H1 (cell line): ENCODE data around the gene ARHGEF6.

Source experiments
- ATF3 ChIP-seq: IDR thresholded peaks from 2 replicates; pipeline ENCODE4 v1.6.1; 2011; ENCODE audit warnings: low read depth, mild to moderate bottlenecking, low read length; ENCODE audit not compliant: insufficient read depth
- CTCF ChIP-seq, 3 experiments: IDR thresholded peaks; 1 replicate in 2 of 3; 2 replicates in 1 of 3; pipeline versions ENCODE4 v1.5.1 to v1.6.1; 2011; ENCODE audit warnings: low read length in 3 of 3, mild to moderate bottlenecking in 3 of 3, inconsistent platforms in 2 of 3, low read depth in 1 of 3, moderate library complexity in 1 of 3; ENCODE audit not compliant: insufficient read depth in 1 of 3; ENCODE audit errors: control extremely low read depth in 1 of 3
- FOSL1 ChIP-seq: IDR thresholded peaks from 2 replicates; pipeline ENCODE4 v1.6.1; 2011; ENCODE audit warnings: mild to moderate bottlenecking, low read depth, low read length, moderate library complexity; ENCODE audit not compliant: insufficient read depth
- POLR2AphosphoS5 ChIP-seq: IDR thresholded peaks from 2 replicates; pipeline ENCODE4 v1.6.1; 2011; ENCODE audit warnings: low read depth, low read length
- RAD21 ChIP-seq, 2 experiments: IDR thresholded peaks in 1 of 2; conservative IDR thresholded peaks in 1 of 2; 2 replicates each; pipeline ENCODE4 v1.6.1; 2011; ENCODE audit warnings: low read depth in 2 of 2, low read length in 2 of 2, improper control_type of control experiment in 1 of 2, inconsistent platforms in 1 of 2, mild to moderate bottlenecking in 1 of 2, moderate library complexity in 1 of 2
- SAP30 ChIP-seq: fragments of 300-600 bp; sonication (generic); IDR thresholded peaks from 2 replicates; pipeline ENCODE4 v1.7.1; 2012; ENCODE audit warnings: low read length, moderate library complexity, mild to moderate bottlenecking, inconsistent platforms; ENCODE audit not compliant: insufficient read depth, insufficient replicate concordance
- SP1 ChIP-seq: IDR thresholded peaks from 2 replicates; pipeline ENCODE4 v1.6.1; 2011; ENCODE audit warnings: low read depth, low read length

GRCh38 chrX:136755411-136755810, 25.3 kb downstream of the ARHGEF6 start:
- TF ChIP-seq CTCF (IDR thresholded peaks at IDR 0.05; ENCODE audit: control extremely low read depth in 1 of 3, insufficient read depth in 1 of 3, low read depth in 1 of 3, low read length in 3 of 3) (no peak), SP1 (no peak), RAD21 (IDR thresholded peaks at IDR 0.05 in 1 of 2, conservative IDR thresholded peaks at IDR 0.05 in 1 of 2; ENCODE audit: low read depth in 2 of 2, low read length in 2 of 2) (no peak), FOSL1 (no peak), ATF3 (no peak), SAP30 (no peak), POLR2AphosphoS5 (no peak)
